GM18909 (cell line): ENCODE results near the gene NAA11.
A peak's percentile ranks its signal among the peaks of the same experiment; 100 is the strongest.

Source experiments
- ATAC-seq: cut with Tn5 transposase; IDR thresholded peaks from one replicate; pipeline ENCODE4 v1.9.1; 2021; ENCODE audit warnings: mild to moderate bottlenecking; ENCODE audit not compliant: unreplicated experiment, poor library complexity

The NAA11 gene

DNA sequence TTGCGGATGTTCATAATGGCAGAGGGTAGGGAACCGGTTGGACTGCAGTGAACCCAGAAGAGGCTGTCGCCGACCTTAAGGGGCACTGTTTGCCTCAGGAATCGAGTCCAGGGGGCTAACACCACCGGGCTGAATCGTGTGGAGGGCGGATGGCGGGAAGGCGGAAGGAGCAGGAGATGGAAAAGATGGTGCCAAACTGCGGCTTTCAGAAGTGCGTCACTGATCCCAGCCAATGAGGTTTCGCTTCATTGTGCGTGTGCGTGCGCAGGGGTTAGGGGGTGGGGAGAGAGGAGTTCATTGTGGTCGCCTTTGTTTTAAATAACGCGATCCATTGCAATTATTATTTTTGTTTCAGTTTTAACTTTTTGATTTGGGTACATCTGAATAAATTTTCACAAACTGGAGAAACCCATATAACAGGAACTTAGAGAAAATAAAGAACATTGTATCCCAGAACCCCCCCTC lies at the start of gene NAA11:
NAA11 (minus strand) TSS at position 198 of the 465 bp plus-strand sequence; CDS start at position 14, 184 bp downstream.
- no peak for ATAC-seq

DNA sequence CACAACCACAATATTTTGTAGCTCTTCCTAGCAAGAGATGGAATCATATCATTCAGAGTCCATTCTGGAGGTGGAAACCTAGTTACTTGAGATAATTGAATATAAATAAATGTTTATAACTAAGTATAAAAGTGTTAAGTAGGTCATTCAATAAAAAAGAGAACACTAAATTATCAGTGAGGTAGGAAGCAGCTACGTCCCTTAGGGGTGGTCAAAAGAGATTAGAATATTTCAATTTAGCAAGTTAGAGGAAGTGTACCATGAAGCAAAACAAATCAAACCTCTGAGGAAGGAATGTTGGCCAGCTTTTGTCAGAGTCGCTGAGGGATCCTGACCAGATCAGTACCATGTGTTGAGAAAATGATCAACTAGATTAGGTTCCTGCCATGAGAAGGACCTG lies 44.2 kb upstream of the NAA11 start:
- no peak for ATAC-seq

DNA sequence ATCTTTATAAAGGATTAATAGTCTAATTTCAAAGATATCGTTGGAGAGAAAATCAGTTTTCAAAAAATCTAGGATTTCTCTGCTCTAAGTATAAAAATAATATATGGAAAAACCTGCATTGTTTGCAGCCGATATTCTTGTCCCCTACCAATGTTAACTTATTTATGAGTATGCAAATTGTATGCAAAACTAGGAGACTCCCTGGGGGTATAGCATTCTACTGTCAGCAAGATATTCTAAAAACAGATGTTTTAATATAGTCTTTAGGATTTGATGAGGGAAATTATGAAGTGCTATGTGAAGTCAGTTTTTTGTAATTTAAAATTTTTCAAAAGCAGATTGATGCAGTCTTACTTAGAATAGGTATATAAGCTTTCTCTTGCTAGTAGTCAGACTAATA lies 41.2 kb upstream of the NAA11 start:
- ATAC-seq = no peak

DNA sequence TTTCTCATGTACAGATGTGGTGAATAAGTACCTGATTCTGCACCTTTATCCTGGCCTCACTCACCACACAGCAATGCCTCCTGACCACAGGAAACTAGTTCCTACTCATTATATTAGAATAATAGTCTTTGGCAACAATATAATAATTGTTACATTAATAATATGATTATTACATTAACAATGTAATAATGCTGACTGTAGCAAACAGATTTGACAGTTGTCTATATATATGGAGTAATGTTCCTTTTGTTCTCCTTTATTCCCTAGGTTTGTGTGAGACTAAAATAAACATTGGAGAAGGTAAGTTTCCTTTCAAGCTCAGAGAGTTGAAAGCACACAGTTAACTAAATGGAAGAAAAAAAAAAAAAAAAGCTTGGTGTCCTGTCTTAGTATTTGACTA lies 40.6 kb upstream of the NAA11 start:
- no peak for ATAC-seq

DNA sequence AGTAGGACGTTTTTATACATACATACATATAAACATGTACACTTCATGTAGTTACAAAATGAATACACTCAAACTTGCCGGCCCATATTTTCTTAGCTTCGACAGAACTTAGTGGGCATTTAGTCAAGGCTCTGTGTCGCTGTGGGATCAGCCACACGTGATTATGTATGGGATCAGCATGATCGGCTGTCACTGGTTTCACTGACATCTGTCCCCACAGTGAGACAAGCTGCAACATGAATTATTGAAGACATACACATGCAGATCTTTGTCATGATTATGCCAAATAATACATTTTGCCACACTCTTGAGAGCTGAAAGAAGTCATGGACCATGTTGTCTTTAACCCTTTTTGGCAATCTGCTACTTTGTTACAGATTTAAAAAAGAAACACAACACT lies 38.2 kb upstream of the NAA11 start:
- ATAC-seq = no peak

DNA sequence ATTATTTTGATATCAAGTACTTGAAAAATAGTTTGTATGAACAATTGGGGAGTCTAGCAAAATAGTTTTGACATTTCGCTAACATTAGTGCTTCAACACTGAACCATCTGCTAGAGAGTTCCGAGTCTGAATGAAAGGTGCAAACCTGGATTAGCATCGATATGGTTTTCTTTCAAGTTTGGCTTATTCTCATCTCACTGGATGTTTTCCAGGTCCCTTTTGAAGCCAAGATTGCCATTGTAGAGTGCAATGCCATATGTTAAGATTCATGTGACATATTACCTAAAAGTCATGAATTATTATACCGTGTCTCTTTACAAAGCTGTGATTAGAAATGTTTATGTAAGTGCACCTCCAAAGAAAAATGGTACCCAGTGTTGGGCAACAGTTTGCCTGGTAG lies 36.8 kb upstream of the NAA11 start:
- no peak for ATAC-seq

DNA sequence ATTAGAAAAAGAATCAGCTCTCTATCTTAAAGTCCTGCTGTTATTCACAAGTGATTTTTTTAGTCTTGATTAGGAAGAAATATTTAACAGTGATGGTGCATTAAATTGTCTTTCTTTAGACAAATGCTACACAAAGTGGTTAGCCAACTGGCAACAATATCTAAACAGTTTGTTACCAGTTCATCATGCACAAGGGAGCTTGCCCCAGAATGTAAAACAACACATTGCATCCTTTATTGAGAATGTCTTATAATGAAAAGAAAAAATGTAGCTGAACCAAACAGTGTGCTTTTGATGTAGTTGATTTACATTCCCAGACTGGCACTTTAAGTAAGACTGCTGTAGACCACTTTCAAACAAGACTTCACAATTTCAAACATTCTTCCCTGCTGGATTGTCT lies 34.1 kb upstream of the NAA11 start:
- no peak for ATAC-seq

DNA sequence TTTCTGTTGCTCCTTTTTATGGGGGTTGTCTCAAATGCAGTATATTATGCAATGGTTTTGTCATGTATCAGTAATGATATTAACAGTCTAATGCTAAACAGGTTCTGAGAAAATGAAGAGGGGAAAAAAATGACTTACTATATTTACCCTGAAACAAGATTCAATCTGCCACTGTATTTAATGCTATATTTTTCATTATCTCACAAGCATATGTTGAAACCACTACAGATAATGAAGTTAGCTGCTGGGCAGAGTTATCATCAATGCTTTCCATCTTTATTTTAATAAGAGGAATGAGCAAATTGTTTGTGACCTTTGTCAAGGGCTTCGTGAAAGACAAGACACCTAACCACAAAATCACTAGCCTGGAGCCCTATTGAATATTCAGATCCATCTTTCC lies 32.6 kb upstream of the NAA11 start:
- no peak for ATAC-seq

DNA sequence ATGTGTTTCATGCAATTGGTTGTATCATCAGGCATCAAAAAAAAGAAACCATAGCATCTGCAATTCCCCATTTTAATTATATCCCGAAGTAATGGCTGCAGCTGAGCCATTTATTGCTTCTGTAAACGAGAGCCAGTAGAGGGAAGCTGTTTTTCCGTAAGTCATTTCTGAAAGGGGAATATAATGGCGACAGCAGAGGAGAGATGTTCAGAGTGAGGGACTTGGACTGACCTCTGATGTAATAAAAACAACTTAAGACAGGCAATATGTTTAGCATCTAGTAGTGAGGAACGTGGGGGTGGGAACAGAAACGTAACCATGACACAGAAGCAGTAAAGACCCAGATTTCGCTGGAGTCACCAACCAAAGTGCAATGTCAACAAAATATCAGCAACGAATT lies 31.5 kb upstream of the NAA11 start:
- no peak for ATAC-seq

DNA sequence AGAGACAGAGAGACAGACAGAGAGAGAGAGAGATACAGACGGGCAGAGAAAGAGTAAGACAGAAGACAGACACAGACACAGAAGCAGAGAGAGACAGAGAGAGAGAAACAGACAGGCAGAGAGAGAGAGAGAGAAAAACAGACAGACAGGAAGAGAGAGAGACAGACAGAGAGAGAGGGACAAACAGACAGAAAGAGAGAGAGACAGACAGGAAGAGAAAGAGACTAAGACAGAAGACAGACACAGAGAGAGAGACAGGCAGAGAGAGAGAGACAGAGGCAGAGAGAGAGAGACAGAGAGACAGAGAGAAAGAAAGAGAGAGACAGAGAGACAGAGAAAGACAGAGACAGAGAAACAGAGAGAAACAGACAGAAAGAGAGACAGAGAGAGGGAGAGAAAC lies 27.2 kb upstream of the NAA11 start:
- no peak for ATAC-seq

DNA sequence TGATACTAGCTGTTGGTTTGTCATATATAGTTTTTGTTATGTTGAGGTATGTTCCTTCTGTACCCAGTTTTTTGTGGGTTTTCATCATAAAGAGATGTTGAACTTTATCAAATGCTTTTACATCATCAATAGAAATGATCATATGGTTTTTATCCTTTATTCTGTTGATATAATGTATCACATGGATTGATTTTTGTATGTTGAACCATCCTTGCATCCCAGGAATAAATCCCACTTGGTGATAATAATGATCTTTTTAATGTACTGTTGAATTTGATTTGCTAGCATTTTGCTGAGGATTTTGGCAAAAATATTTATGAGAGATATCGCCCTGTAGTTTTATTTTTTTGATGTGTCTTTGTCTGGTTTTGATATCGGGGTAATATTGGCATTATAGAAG lies 22.5 kb upstream of the NAA11 start:
- ATAC-seq = no peak

DNA sequence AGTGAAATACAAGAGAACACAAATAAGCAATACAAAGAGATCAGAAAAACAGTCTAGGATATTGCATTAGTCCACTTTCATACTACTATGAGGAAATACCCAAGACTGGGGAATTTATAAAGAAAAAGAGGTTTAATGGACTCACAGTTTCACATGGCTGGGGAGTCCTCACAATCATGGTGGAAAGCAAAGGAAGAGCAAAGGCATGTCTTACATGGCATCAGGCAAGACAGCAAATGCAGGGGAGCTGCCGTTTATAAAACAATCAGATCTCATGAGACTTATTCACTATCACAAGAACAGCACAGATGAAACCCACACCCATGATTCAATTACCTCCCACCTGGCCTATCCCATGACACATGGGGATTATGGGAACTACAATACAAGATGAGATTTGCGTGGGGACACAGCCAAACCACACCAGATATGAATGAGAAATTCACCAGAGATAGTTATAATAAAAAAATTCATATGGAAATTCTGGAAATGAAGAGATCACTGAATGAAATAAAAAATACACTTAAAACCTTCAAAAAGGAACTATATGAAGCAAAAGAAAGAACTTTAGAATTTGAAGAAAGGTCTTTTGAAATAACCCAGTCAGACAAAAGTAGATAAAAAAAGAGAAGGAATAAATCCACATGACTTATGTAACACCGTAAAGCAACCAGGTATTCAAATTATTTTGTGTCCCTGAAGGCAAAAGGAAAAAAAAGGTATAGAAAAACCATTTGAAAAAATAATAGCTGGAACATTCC lies 16.2 kb upstream of the NAA11 start:
- no peak for ATAC-seq

DNA sequence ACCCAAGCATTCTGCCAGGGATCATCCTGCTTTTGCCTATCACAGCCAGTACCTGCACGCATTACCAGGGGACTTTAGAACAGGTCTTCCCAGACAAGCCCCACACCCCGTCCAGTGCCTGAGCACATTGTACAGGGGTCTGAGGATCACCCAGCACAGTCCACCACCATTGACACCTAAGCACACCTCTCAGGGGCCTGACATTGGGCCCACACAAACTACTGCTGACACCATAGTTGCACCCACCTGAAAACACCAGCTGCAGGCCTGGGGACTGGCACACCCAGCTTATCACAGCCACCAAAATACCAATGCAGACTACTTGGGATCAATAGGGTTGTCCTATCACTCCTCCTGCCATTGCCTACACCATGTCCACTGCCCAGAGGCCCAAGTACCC lies 14.7 kb upstream of the NAA11 start:
- no peak for ATAC-seq

DNA sequence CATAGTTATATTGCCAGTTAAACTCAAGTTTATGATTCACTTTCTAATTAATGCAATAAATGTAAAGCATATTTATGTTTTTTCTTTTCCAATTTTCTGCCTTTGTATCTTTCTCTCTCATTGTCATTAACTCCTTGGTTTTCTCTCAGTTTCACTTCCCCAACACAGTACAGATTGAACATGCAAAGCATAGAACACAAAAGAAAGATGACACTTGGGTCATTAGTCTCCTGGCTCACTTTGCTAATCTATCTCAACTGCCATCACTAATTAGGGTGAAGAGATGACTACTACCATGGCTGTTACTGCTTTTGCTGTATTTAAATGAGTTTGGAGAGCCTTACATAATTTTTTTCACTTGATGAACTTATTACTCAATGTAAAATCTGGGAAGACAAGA lies 12.3 kb upstream of the NAA11 start:
- ATAC-seq = peak; percentile 59

DNA sequence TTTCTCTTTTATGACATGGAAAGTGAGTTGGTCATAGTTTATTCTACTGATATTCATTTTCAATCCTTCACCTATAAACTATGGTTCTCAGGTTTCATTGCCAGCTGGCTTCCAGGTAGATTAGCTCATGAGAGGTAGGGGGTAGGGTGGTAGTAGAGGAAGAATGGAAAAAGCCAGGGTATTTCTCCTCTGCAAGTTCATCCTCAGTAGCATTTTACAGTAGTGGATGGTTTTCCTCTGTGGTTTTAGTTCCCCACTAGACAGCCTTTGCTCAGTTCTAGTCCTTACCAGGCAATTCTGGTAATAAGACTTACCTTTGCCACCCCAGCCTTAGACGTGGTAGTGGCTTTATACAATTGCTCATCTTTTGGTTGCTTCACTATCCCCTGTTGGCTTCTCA lies 8.9 kb upstream of the NAA11 start:
- no peak for ATAC-seq

DNA sequence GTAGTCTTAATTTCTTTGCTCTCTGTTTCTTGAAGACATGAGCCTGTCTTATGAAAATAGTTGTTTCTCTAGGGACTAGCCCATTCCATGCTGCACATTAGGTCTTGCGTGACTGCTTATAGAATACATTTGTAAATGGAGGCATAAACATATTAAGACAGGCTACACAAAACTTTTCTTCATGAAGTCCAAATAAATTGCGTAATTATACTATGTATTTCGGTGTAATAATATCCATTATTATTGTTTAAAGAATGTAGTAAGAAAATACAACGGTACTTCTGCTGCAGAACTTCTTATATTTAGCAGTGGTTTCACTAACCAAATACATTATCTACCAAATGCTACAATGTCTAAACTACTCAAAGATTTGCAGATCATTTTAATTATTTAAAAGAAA lies 8.5 kb upstream of the NAA11 start:
- ATAC-seq = no peak

DNA sequence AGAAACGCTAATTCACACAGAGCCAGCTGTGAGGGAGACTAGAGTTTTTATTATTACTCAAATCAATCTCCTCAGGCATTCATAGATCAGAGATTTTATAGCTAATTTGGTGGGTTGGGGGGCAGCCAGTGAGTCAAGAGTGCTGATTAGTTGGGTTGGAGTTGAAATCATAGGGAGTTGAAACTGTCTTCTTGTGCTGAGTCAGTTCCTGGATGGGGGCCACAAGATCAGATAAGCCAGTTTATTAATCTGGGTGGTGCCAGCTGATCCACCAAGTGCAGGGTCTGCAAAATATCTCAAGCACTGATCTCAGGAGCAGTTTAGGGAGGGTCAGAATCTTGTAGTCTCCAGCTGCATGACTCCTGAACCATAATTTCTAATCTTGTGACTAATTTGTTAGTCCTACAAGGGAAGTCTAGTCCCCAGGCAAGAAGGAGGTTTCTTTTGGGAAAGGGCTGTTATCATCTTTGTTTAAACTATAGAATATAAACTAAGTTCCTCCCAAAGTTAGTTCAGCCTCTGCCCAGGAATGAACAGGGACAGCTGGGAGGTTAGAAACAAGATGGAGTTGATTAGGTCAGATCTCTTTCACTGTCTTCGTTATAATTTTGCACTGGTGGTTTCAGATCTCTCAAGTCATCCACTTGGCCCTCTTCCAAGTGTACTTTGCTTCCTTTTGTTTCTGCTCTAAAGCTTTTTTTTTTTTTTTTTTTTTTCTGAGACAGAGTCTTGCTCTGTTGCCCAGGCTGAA lies 5.4 kb upstream of the NAA11 start:
- ATAC-seq = no peak

DNA sequence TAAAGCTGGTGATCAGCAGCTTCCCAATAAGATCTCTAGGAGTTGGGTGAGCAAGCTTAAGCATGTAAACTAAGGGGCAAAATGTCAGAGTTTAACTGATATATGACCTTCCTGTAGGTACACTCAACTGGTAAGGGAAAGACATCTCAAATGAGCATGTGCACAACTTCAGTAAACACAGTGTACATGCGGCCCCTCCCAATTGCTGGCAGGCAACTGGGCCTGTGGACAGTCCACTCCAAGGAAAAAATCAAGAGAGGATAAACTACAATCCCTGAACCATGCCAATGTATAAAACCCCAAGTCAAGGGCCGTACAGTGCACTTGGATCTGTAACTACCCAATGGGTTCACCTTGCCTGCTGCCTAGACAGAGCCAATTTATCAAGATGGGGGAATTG lies 4.9 kb upstream of the NAA11 start:
- no peak for ATAC-seq

DNA sequence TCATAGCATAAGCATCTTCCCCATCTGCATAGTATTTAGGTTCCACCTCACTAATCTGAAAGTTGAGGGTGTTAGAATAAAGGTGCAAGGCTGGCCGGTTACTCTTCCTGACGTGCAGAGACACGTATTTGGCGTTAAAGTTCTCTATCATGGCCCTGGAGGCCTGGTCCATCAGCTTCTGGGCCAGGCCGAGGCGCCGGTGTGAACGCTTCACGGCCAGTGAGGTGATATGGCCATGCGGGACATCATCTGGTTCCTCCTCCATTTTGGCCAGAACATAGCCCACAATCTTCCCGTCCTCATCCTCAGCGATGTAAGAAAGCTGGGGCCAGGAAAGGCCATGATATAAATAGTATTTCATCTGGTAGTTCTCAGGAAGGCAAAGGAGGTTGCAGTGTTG lies 425 bp downstream of the NAA11 start:
- no peak for ATAC-seq

DNA sequence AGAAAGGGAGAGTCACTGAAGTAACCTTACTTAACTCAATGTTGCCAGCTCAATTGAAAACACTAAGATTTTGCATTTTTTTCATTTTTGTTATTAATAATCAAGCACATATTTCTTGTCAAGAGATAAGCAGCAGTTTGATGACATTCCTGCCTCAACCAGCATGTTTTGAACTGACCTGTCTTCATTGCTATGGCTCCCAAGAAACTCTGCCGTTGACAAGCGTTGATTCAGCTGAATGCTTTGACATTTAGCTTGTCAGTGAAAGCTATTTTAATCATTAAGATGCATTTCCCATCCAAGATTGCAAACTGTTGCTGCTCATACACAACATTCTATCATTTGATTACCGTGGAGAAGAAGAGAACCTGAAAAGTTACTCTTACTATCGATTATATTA lies 5.9 kb downstream of the NAA11 start:
- no peak for ATAC-seq

DNA sequence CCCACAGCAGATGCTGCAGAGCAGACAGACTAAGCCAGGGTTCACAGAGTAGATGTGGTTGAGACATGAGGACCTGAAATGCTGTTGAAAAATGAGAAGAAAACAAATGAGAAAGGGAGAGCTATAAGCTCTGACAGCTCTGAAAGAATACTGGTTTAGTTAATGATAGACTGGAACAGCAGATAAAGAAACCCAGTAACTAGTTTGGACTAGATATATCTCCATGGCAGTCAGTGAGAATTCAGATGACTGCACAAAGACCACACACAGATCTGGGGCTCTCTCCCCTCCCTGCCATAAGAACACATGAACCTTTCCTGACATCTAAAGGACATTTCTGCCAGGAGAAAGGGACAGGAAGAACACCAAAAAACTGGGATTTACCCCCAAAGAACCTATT lies 8.2 kb downstream of the NAA11 start:
- ATAC-seq = no peak

DNA sequence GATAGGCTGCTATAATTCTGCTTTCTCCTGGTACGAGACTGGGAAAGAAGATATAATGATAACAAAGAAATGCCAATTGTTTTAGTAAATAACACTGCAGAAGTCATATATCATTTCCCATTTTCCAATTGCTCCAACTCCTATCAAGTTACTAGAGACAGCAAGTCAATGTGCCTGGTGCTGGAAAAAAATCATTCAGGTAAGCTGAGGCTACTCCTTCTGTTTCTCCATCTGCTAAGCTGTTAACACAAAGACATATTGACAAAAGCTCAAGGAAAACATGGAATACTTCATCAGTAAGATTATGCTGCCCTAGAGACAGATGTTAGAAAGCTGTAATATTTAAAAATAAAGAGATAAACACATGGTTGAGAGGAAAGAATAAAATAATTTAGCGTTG lies 10.0 kb downstream of the NAA11 start:
- no peak for ATAC-seq
